K562 (cell line): ENCODE measurements around the gene SERPIND1. TPM values are rescaled to one million over a fixed set of nuclear protein-coding genes. Genes with fewer than 3 reads are reported as not detected.

Experiments used
- ATAC-seq: fragments of 200-7000 bp; cut with Tn5 transposase; 3 replicates; pipeline ENCODE4 v1.9.1; 2020; ENCODE audit warnings: moderate library complexity
- BruUV-seq: library from RNA; stranded (reverse); fragments of 400-500 nt; replicated peaks from 2 replicates; lab custom pipeline; 2021; lab: Mats Ljungman, UMichigan
- CTCF ChIA-PET: fragments of 300-600 bp; formaldehyde crosslinking; extraction: SDS; loops from one replicate; lab custom pipeline; 2021; ENCODE audit warnings: low intra/inter-chr PET ratio; lab: Yijun Ruan, JAX
- POLR2A ChIA-PET: fragments of 300-600, 350-650 bp; sonication (Branson Sonifier 250); formaldehyde crosslinking; extraction: SDS; loops from one replicate; lab custom pipeline; 2021; ENCODE audit warnings: antibody characterized with exemption, inconsistent platforms; lab: Yijun Ruan, JAX
- DNase-seq, 4 experiments: peaks; one replicate each; pipeline versions ENCODE4 v3.0.0 to v3.0.0-alpha.2; 2011 to 2018; ENCODE audit warnings: low spot score in 3 of 4, mixed read lengths in 3 of 4; ENCODE audit errors: extremely low read depth in 1 of 4
- FAIRE-seq: peaks from 2 replicates; lab custom pipeline; 2011; peaks lifted over from hg19 to GRCh38; lab: Jason Lieb, UNC
- H2AFZ ChIP-seq: 2 replicates; pipeline ENCODE4 v1.6.0; 2011; ENCODE audit warnings: low read depth, low read length, control low read depth, inconsistent platforms
- H3K27ac ChIP-seq: fragments of 200-600 bp; 3 replicates; pipeline ENCODE4 v1.8.0; 2011; ENCODE audit warnings: low read depth, mild to moderate bottlenecking, control low read depth, inconsistent platforms, low read length, moderate library complexity, mixed read lengths; ENCODE audit errors: extremely low read depth
- H3K27me3 ChIP-seq, 2 experiments: fragments of 300-600 bp in 1 of 2; 2 replicates in 1 of 2; 3 replicates in 1 of 2; pipeline versions ENCODE4 v1.6.0 to v1.8.0; 2011; ENCODE audit warnings: inconsistent platforms in 2 of 2, low read length in 2 of 2, mild to moderate bottlenecking in 1 of 2, mixed read lengths in 1 of 2, moderate library complexity in 1 of 2; ENCODE audit not compliant: control insufficient read depth in 2 of 2, insufficient read depth in 2 of 2
- H3K36me3 ChIP-seq: fragments of 300-600 bp; 3 replicates; pipeline ENCODE4 v1.8.0; 2011; ENCODE audit warnings: mild to moderate bottlenecking, low read length, inconsistent platforms; ENCODE audit not compliant: control insufficient read depth, insufficient read depth
- H3K4me1 ChIP-seq, 2 experiments: fragments of 200-600 bp in 1 of 2; replicated peaks in 1 of 2; 2 replicates in 1 of 2; 3 replicates in 1 of 2; pipeline versions ENCODE4 v1.5.1 to v1.8.0; 2011; ENCODE audit warnings: inconsistent platforms in 2 of 2, low read length in 2 of 2, mild to moderate bottlenecking in 1 of 2, mixed read lengths in 1 of 2, moderate library complexity in 1 of 2; ENCODE audit not compliant: control insufficient read depth in 2 of 2, insufficient read depth in 2 of 2
- H3K4me2 ChIP-seq: 2 replicates; pipeline ENCODE4 v1.6.1; 2011; ENCODE audit warnings: low read length, control low read depth, inconsistent platforms, mixed read lengths; ENCODE audit not compliant: insufficient read depth
- H3K4me3 ChIP-seq: fragments of 200-600 bp; sonication (generic), shearing (Covaris generic); 2 replicates; pipeline ENCODE4 v1.5.1; 2016; ENCODE audit warnings: control low read depth, inconsistent platforms
- H3K79me2 ChIP-seq: fragments of 200-600 bp; 3 replicates; pipeline ENCODE4 v1.8.0; 2011; ENCODE audit warnings: low read length, inconsistent platforms; ENCODE audit not compliant: control insufficient read depth, insufficient read depth
- H3K9ac ChIP-seq, 2 experiments: 2 replicates each; pipeline versions ENCODE4 v1.6.0 to v1.6.1; 2011; ENCODE audit warnings: low read depth in 2 of 2, low read length in 2 of 2, control low read depth in 1 of 2, inconsistent platforms in 1 of 2, mild to moderate bottlenecking in 1 of 2, mixed read lengths in 1 of 2; ENCODE audit not compliant: insufficient read depth in 1 of 2
- H3K9me1 ChIP-seq: one replicate; pipeline ENCODE4 v1.6.0; 2011; ENCODE audit warnings: inconsistent platforms, mild to moderate bottlenecking, low read length, moderate library complexity; ENCODE audit not compliant: control insufficient read depth, insufficient read depth
- H3K9me3 ChIP-seq: replicated peaks from 2 replicates; pipeline ENCODE4 v1.5.1; 2011; ENCODE audit warnings: low read depth, low read length, inconsistent platforms; ENCODE audit not compliant: control insufficient read depth, insufficient read depth
- H4K20me1 ChIP-seq: replicated peaks from 2 replicates; pipeline ENCODE4 v1.6.1; 2011; ENCODE audit warnings: low read length, inconsistent platforms, mixed read lengths; ENCODE audit not compliant: control insufficient read depth, insufficient read depth
- NR4A1 ChIP-seq, 2 experiments: fragments of 250-450 bp in 1 of 2; fragments of 450-650 bp in 1 of 2; sonication (Bioruptor Pico) in 1 of 2; IDR thresholded peaks; 2 replicates each; pipeline versions ENCODE4 v1.4.0 to v1.6.1; 2016 to 2020; ENCODE audit warnings: mild to moderate bottlenecking in 2 of 2, missing compliant biosample characterization in 1 of 2, missing genetic modification characterization in 1 of 2, moderate library complexity in 1 of 2
- POLR2G ChIP-seq: fragments of 200-400 bp; formaldehyde crosslinking; IDR thresholded peaks from 2 replicates; pipeline ENCODE4 v1.6.1; 2017; ENCODE audit warnings: low read depth, mild to moderate bottlenecking, antibody characterized with exemption, low read length, moderate library complexity
- PYGO2 ChIP-seq: fragments of 450-650 bp; IDR thresholded peaks from 2 replicates; pipeline ENCODE4 v1.6.1; 2016; ENCODE audit warnings: mild to moderate bottlenecking, missing genetic modification characterization, moderate library complexity, missing compliant biosample characterization
- SRSF3 ChIP-seq: fragments of 200-400 bp; formaldehyde crosslinking; IDR thresholded peaks from 2 replicates; pipeline ENCODE4 v1.6.1; 2016; ENCODE audit warnings: mild to moderate bottlenecking, low read length, moderate library complexity; ENCODE audit not compliant: insufficient read depth
- TBP ChIP-seq: optimal IDR thresholded peaks from 2 replicates; pipeline ENCODE3; 2011; ENCODE audit warnings: low read depth, low read length, improper control_type of control experiment
- ZNF121 ChIP-seq: sonication (generic); formaldehyde crosslinking; conservative IDR thresholded peaks from 2 replicates; pipeline ENCODE4 v1.8.0; 2022; ENCODE audit warnings: missing genetic modification reagents
- ZNF57 ChIP-seq: fragments of 450-650 bp; formaldehyde crosslinking; IDR thresholded peaks from 2 replicates; pipeline ENCODE4 v1.4.0; 2020; ENCODE audit warnings: mild to moderate bottlenecking, moderate library complexity
- WGBS: fragments of 100-300 bp; shearing (Covaris generic); methylation state at CpG from one replicate; pipeline ENCODE4 v1.1.6; 2016; ENCODE audit warnings: low coverage, mixed read lengths; ENCODE audit not compliant: insufficient coverage; ENCODE audit errors: missing lambda C conversion rate; 5-methylcytosine and 5-hydroxymethylcytosine counted together
- in situ Hi-C: fragments of 300-500 bp; cut with MboI; formaldehyde crosslinking; loops from 4 replicates; pipeline ENCODE4 v1.15.0; 2018; ENCODE audit warnings: inconsistent platforms, mixed read lengths
- intact Hi-C: fragments of 100-400 bp; cut with micrococcal nuclease; formaldehyde crosslinking; loops from 2 replicates; pipeline ENCODE4 v1.14.2; 2022
- polyA plus RNA-seq, 8 experiments: library from polyadenylated mRNA; depleted of rRNA in 4 of 8; stranded (reverse) in 5 of 8; unstranded in 3 of 8; fragments of >200 nt; fragmentation: Nextera tagmentation in 2 of 8; fragmentation: Illumina TruSeq in 1 of 8; extraction: Ambion mirVana in 2 of 8; extraction: Trizol in 1 of 8; gene quantifications; 2 replicates each; pipeline versions ENCODE4 v1.2.1 to v1.2.3, GENCODE V29; 2011 to 2014; ENCODE audit warnings: inconsistent platforms in 1 of 8, missing spikeins in 1 of 8
- total RNA-seq, 7 experiments: library from RNA; depleted of rRNA in 6 of 7; stranded (reverse); fragments of >200 nt in 6 of 7; fragmentation: Illumina TruSeq in 2 of 7; extraction: Trizol in 2 of 7; gene quantifications; 2 replicates each; pipeline versions ENCODE4 v1.2.1 to v1.2.3, GENCODE V29; 2011 to 2021; ENCODE audit warnings: low replicate concordance in 1 of 7
- TF ChIP-seq, protein P1 (sequence below): sonication (generic); formaldehyde crosslinking; IDR thresholded peaks from 2 replicates; pipeline ENCODE4 v1.8.0; 2022; ENCODE audit warnings: mild to moderate bottlenecking, missing genetic modification reagents
- TF ChIP-seq, protein P2 (sequence below): sonication (generic); formaldehyde crosslinking; IDR thresholded peaks from 2 replicates; pipeline ENCODE4 v1.9.0; 2022; ENCODE audit warnings: mild to moderate bottlenecking, missing genetic modification reagents

The SERPIND1 gene
- total and polyA plus RNA-seq, 9 of the 15 experiments (the other 6 are each of a cell fraction or from before 2014, with no cell fraction given): 0.04 to 0.11 (median 0.09) TPM; not detected in 6

DNA sequence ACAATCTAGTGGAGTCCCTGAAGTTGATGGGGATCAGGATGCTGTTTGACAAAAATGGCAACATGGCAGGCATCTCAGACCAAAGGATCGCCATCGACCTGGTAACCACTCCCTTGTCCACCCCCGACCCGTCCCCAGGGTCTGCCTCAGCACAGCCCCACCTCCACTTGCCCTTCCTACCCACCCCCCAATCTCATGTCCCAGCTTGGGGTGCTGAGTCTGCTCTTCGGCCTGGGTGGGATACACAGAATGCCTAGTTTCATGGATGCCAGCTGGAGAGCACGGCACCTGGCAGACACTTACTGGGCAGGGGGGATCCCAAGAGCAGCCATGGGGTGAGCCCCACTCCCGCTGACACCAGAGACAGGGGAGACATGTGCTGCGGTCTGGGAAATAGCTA lies 12.1 kb downstream of the SERPIND1 start:
- H3K4me2 ChIP-seq: no peak overlapping the region
- no peak overlapping the region for H3K27ac ChIP-seq
- H3K27me3 ChIP-seq: no peaks in the 10 kb centered on the region
- peaks cover 49% of the 10 kb centered on the region for H3K36me3 ChIP-seq
- 0 out of 2 replicates have a peak, but pooled peaks have one; percentile 75 for TF ChIP-seq SRSF3
- TF ChIP-seq ZNF57 (CRISPR knock-in tag): no peak
- TF ChIP-seq, protein P1, sequence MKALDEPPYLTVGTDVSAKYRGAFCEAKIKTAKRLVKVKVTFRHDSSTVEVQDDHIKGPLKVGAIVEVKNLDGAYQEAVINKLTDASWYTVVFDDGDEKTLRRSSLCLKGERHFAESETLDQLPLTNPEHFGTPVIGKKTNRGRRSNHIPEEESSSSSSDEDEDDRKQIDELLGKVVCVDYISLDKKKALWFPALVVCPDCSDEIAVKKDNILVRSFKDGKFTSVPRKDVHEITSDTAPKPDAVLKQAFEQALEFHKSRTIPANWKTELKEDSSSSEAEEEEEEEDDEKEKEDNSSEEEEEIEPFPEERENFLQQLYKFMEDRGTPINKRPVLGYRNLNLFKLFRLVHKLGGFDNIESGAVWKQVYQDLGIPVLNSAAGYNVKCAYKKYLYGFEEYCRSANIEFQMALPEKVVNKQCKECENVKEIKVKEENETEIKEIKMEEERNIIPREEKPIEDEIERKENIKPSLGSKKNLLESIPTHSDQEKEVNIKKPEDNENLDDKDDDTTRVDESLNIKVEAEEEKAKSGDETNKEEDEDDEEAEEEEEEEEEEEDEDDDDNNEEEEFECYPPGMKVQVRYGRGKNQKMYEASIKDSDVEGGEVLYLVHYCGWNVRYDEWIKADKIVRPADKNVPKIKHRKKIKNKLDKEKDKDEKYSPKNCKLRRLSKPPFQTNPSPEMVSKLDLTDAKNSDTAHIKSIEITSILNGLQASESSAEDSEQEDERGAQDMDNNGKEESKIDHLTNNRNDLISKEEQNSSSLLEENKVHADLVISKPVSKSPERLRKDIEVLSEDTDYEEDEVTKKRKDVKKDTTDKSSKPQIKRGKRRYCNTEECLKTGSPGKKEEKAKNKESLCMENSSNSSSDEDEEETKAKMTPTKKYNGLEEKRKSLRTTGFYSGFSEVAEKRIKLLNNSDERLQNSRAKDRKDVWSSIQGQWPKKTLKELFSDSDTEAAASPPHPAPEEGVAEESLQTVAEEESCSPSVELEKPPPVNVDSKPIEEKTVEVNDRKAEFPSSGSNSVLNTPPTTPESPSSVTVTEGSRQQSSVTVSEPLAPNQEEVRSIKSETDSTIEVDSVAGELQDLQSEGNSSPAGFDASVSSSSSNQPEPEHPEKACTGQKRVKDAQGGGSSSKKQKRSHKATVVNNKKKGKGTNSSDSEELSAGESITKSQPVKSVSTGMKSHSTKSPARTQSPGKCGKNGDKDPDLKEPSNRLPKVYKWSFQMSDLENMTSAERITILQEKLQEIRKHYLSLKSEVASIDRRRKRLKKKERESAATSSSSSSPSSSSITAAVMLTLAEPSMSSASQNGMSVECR: peak; percentile 43; the same call in 1 of the 2 replicates
- TF ChIP-seq ZNF121 (CRISPR knock-in tag): no peak
- TF ChIP-seq POLR2G: peak; percentile 39; the same call in 1 of the 2 replicates
- TF ChIP-seq, protein P2, sequence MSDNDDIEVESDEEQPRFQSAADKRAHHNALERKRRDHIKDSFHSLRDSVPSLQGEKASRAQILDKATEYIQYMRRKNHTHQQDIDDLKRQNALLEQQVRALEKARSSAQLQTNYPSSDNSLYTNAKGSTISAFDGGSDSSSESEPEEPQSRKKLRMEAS (CRISPR knock-in tag): peak; percentile 22; the same call in 1 of the 2 replicates
- TF ChIP-seq TBP: no peak
- no peak for TF ChIP-seq PYGO2
- 0 out of 2 replicates have a peak, but pooled peaks have one; percentile 60 for TF ChIP-seq NR4A1 (CRISPR knock-in tag; IDR thresholded peaks at IDR 0.05)
- TF ChIP-seq NR4A1 (tag; IDR thresholded peaks at IDR 0.05): no peak
- in situ Hi-C loops: loop anchor here (25.0 kb wide), 2 partner anchors 351 to 1949 kb away; no protein-coding TSS in a partner anchor
- H4K20me1 ChIP-seq: peaks cover 49% of the 10 kb centered on the region
- ATAC-seq: no peak
- no TSS peak for BruUV-seq
- CTCF ChIA-PET: interaction anchor here (3.5 kb wide), 1 partner anchor 180 kb away, joined by 22 read pairs; no protein-coding TSS in a partner anchor
- intact Hi-C loops: no loop called here
- no peak overlapping the region for H3K4me3 ChIP-seq
- 71% methylated on average over 8 of the region's 8 CpGs for WGBS
- H3K9ac ChIP-seq: peak overlapping the region in 1 of 2 experiments; percentile 11; a peak in 1 of 4 replicates
- no peaks in the 10 kb centered on the region for H3K79me2 ChIP-seq
- no peak overlapping the region for H2AFZ ChIP-seq
- H3K9me3 ChIP-seq: no peaks in the 10 kb centered on the region
- DNase-seq: no peak
- POLR2A ChIA-PET: interaction anchor here (0.6 to 2.6 kb wide), 8 partner anchors 8 to 316 kb away, joined by 3 to 27 read pairs (median 5); partner anchors contain the start of gene SERPIND1
- peaks cover 0 to 12% of the 10 kb centered on the region in 2 experiments; a peak in 2 of 5 replicates for H3K4me1 ChIP-seq
- peaks cover 7% of the 10 kb centered on the region for H3K9me1 ChIP-seq
- no peak for FAIRE-seq
